HG03460 (cell line): ENCODE results near the gene TCEANC2.

Source experiments
- ATAC-seq: cut with Tn5 transposase; IDR thresholded peaks from one replicate; pipeline ENCODE4 v1.9.1; 2021; ENCODE audit not compliant: unreplicated experiment

TCEANC2 gene

GRCh38 chr1:54131419-54131818 is 78.0 kb downstream of the TCEANC2 start:
- ATAC-seq, result no peak

GRCh38 chr1:54132495-54132894 is 79.1 kb downstream of the TCEANC2 start:
- ATAC-seq, result no peak

- ATAC-seq, result no peak
These were observed 80.9 kb downstream of the TCEANC2 start for GRCh38 chr1:54134295-54134694.

- ATAC-seq, result no peak
These were observed 82.2 kb downstream of the TCEANC2 start for GRCh38 chr1:54135436-54136120.

GRCh38 chr1:54136269-54136896 is 83.0 kb downstream of the TCEANC2 start:
- ATAC-seq, result no peak

- ATAC-seq, result no peak
These were observed 83.6 kb downstream of the TCEANC2 start for GRCh38 chr1:54136963-54137533.

GRCh38 chr1:54137534-54138061 is 84.2 kb downstream of the TCEANC2 start:
- ATAC-seq, result no peak

- ATAC-seq, result no peak
These were observed 85.6 kb downstream of the TCEANC2 start for GRCh38 chr1:54138994-54139393.

GRCh38 chr1:54139711-54140110 is 86.3 kb downstream of the TCEANC2 start:
- ATAC-seq, result no peak

GRCh38 chr1:54142146-54142900 is 88.9 kb downstream of the TCEANC2 start:
- no peak for ATAC-seq

- ATAC-seq, result no peak
These were observed 91.0 kb downstream of the TCEANC2 start for GRCh38 chr1:54144366-54144765.

- ATAC-seq, result no peak
These were observed 96.3 kb downstream of the TCEANC2 start for GRCh38 chr1:54149734-54150133.

GRCh38 chr1:54151013-54151412 is 97.6 kb downstream of the TCEANC2 start:
- ATAC-seq, result no peak

GRCh38 chr1:54152696-54153095 is 99.3 kb downstream of the TCEANC2 start, which contains the start of gene CDCP2:
TSS of gene CDCP2 (minus strand) at chr1:54153000. CDS start at chr1:54152922, 78 bp downstream.
- no peak for ATAC-seq

- no peak for ATAC-seq
These were observed 100.4 kb downstream of the TCEANC2 start for GRCh38 chr1:54153535-54154439.
